Measurements from ENCODE around the gene SENP5. TPM values are rescaled to one million over a fixed set of nuclear protein-coding genes. Genes with fewer than 3 reads are reported as not detected.
A peak's percentile ranks its signal among the peaks of the same experiment; 100 is the strongest.

The SENP5 gene
- total and polyA plus RNA-seq, 9 of the 15 experiments (the other 6 are each of a cell fraction or from before 2014, with no cell fraction given): 18.3 to 59.7 (median 35.8) TPM

DNA sequence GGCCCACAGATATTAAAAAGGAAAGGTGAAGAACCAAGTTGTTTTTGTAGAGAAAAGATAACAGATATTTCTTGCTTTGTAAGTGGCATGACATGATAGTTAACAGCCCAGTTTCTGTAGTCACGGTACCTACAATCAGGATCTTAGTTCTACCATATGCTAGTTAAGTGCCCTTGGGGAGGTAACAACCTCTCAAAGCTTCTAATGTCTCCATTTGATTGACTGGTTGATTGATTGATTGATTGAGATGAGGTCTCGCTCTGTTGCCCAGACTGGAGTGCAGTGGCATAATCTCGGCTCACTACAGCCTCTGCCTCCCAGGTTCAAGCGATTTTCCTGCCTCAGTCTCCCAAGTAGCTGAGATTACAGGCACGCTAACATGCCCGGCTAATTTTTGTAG lies 28.5 kb downstream of the SENP5 start:
- WGBS (ENCODE audit: insufficient coverage, low coverage, missing lambda C conversion rate): 67% methylated on average over 6 of the region's 6 CpGs
- no peak overlapping the region for H3K4me2 ChIP-seq (ENCODE audit: insufficient read depth, low read length)
- no peaks in the 10 kb centered on the region for H3K9me1 ChIP-seq (ENCODE audit: control insufficient read depth, insufficient read depth, low read length)
- DNase-seq (ENCODE audit: extremely low read depth in 1 of 4, low spot score in 3 of 4) (peak in 1 of 4 experiments; percentile 17), ATAC-seq (peak; percentile 20; the same call in 2 of the 3 replicates), FAIRE-seq (no peak)
- intact Hi-C loops (cut with micrococcal nuclease) (no loop called here), in situ Hi-C loops (cut with MboI) (no loop called here)
- H3K79me2 ChIP-seq (ENCODE audit: control insufficient read depth, insufficient read depth, low read length): peaks cover 53% of the 10 kb centered on the region
- ChIA-PET POLR2A (interaction anchor here (0.6 kb wide), 1 partner anchor 325 kb away, joined by 4 read pairs; no protein-coding TSS in a partner anchor), CTCF (ENCODE audit: low intra/inter-chr PET ratio) (no interaction called here)
- BruUV-seq (replicated peaks): TSS peak; percentile 26
- no peaks in the 10 kb centered on the region for H3K27me3 ChIP-seq (ENCODE audit: control insufficient read depth in 2 of 2, insufficient read depth in 2 of 2, low read length in 2 of 2)
- H3K27ac ChIP-seq (ENCODE audit: extremely low read depth, low read depth, low read length): no peak overlapping the region
- H3K9ac ChIP-seq (ENCODE audit: insufficient read depth in 1 of 2, low read depth in 2 of 2, low read length in 2 of 2): no peak overlapping the region
- no peak overlapping the region for H3K4me3 ChIP-seq
- peaks cover 3 to 9% of the 10 kb centered on the region in 2 experiments; a peak in 2 of 5 replicates for H3K4me1 ChIP-seq (replicated peaks in 1 of 2; ENCODE audit: control insufficient read depth in 2 of 2, insufficient read depth in 2 of 2, low read length in 2 of 2)
- H3K36me3 ChIP-seq (ENCODE audit: control insufficient read depth, insufficient read depth, low read length): peaks cover 28% of the 10 kb centered on the region
- H2AFZ ChIP-seq (ENCODE audit: low read depth, low read length): no peak overlapping the region
- no peaks in the 10 kb centered on the region for H3K9me3 ChIP-seq (replicated peaks; ENCODE audit: control insufficient read depth, insufficient read depth, low read depth, low read length)
- no peaks in the 10 kb centered on the region for H4K20me1 ChIP-seq (replicated peaks; ENCODE audit: control insufficient read depth, insufficient read depth, low read length)
- no peak for TF ChIP-seq PTTG1 (tag; IDR thresholded peaks at IDR 0.05; ENCODE audit: low read depth)
- TF ChIP-seq ZNF830 (CRISPR knock-in tag; IDR thresholded peaks at IDR 0.05): no peak
- no peak for TF ChIP-seq LEF1 (IDR thresholded peaks at IDR 0.05)
- TF ChIP-seq NFE2 (IDR thresholded peaks at IDR 0.05; ENCODE audit: low read depth): no peak
- TF ChIP-seq, protein P1, sequence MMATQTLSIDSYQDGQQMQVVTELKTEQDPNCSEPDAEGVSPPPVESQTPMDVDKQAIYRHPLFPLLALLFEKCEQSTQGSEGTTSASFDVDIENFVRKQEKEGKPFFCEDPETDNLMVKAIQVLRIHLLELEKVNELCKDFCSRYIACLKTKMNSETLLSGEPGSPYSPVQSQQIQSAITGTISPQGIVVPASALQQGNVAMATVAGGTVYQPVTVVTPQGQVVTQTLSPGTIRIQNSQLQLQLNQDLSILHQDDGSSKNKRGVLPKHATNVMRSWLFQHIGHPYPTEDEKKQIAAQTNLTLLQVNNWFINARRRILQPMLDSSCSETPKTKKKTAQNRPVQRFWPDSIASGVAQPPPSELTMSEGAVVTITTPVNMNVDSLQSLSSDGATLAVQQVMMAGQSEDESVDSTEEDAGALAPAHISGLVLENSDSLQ (IDR thresholded peaks at IDR 0.05): peak; percentile 76
- TF ChIP-seq, protein P2, sequence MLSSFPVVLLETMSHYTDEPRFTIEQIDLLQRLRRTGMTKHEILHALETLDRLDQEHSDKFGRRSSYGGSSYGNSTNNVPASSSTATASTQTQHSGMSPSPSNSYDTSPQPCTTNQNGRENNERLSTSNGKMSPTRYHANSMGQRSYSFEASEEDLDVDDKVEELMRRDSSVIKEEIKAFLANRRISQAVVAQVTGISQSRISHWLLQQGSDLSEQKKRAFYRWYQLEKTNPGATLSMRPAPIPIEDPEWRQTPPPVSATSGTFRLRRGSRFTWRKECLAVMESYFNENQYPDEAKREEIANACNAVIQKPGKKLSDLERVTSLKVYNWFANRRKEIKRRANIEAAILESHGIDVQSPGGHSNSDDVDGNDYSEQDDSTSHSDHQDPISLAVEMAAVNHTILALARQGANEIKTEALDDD (IDR thresholded peaks at IDR 0.05): peak; percentile 77
- TF ChIP-seq CREM (IDR thresholded peaks at IDR 0.05; ENCODE audit: low read depth): no peak
- TF ChIP-seq, protein P3, sequence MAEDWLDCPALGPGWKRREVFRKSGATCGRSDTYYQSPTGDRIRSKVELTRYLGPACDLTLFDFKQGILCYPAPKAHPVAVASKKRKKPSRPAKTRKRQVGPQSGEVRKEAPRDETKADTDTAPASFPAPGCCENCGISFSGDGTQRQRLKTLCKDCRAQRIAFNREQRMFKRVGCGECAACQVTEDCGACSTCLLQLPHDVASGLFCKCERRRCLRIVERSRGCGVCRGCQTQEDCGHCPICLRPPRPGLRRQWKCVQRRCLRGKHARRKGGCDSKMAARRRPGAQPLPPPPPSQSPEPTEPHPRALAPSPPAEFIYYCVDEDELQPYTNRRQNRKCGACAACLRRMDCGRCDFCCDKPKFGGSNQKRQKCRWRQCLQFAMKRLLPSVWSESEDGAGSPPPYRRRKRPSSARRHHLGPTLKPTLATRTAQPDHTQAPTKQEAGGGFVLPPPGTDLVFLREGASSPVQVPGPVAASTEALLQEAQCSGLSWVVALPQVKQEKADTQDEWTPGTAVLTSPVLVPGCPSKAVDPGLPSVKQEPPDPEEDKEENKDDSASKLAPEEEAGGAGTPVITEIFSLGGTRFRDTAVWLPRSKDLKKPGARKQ (CRISPR knock-in tag; IDR thresholded peaks at IDR 0.05): no peak
- no peak for TF ChIP-seq TOE1 (IDR thresholded peaks at IDR 0.05; ENCODE audit: borderline replicate concordance)
- no peak for TF ChIP-seq TOE1 (CRISPR knock-in tag; IDR thresholded peaks at IDR 0.05; ENCODE audit: borderline replicate concordance, low read depth)
- TF ChIP-seq, protein P4, sequence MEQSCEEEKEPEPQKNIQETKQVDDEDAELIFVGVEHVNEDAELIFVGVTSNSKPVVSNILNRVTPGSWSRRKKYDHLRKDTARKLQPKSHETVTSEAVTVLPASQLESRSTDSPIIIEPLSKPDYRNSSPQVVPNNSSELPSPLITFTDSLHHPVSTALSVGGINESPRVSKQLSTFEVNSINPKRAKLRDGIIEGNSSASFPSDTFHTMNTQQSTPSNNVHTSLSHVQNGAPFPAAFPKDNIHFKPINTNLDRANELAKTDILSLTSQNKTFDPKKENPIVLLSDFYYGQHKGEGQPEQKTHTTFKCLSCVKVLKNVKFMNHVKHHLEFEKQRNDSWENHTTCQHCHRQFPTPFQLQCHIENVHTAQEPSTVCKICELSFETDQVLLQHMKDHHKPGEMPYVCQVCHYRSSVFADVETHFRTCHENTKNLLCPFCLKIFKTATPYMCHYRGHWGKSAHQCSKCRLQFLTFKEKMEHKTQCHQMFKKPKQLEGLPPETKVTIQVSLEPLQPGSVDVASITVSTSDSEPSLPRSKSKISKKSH (CRISPR knock-in tag; IDR thresholded peaks at IDR 0.05): no peak
- peak; percentile 80 for TF ChIP-seq MEIS2 (IDR thresholded peaks at IDR 0.05; ENCODE audit: partially characterized antibody)
- TF ChIP-seq MYC (IDR thresholded peaks at IDR 0.05; ENCODE audit: low read depth, low read length): no peak
- TF ChIP-seq MYC (CRISPR knock-in tag; IDR thresholded peaks at IDR 0.05; ENCODE audit: borderline replicate concordance, low read depth): no peak
- no peak for TF ChIP-seq ZKSCAN1 (IDR thresholded peaks at IDR 0.05; ENCODE audit: low read depth, low read length)

All from K562 (cell line).